Smooth muscle cell (in vitro differentiated cells): Measurements from ENCODE around the gene SNED1. TPM values are rescaled to one million over a fixed set of nuclear protein-coding genes. Genes with fewer than 3 reads are reported as not detected.

ENCODE experiments used
- DNase-seq: peaks from one replicate; lab custom pipeline; 2025; ENCODE audit not compliant: unreplicated experiment; lab: John Stamatoyannopoulos, UW
- H2AFZ ChIP-seq: fragments of 200-600 bp; sonication (generic); 2 replicates; pipeline ENCODE4 v1.6.0; 2016; ENCODE audit warnings: antibody characterized with exemption, low read depth, mild to moderate bottlenecking
- H3F3A ChIP-seq: fragments of 200-600 bp; sonication (generic); 2 replicates; pipeline ENCODE4 v1.6.0; 2017; ENCODE audit warnings: antibody characterized with exemption, low read depth
- H3K27ac ChIP-seq: fragments of 200-600 bp; sonication (generic); 2 replicates; pipeline ENCODE4 v1.5.1; 2016; ENCODE audit warnings: low read depth, mild to moderate bottlenecking
- H3K27me3 ChIP-seq: fragments of 200-600 bp; sonication (generic); 2 replicates; pipeline ENCODE4 v1.6.1; 2016; ENCODE audit warnings: low read depth, mild to moderate bottlenecking
- H3K36me3 ChIP-seq: fragments of 200-600 bp; sonication (generic); 2 replicates; pipeline ENCODE4 v1.5.1; 2016; ENCODE audit warnings: low read depth
- H3K4me1 ChIP-seq: fragments of 200-600 bp; sonication (generic); 2 replicates; pipeline ENCODE4 v1.5.1; 2016; ENCODE audit warnings: low read depth
- H3K4me2 ChIP-seq: fragments of 200-600 bp; sonication (generic); 2 replicates; pipeline ENCODE4 v1.6.0; 2016; ENCODE audit warnings: mild to moderate bottlenecking
- H3K4me3 ChIP-seq: fragments of 200-600 bp; sonication (generic); 2 replicates; pipeline ENCODE4 v1.5.1; 2016; ENCODE audit warnings: mild to moderate bottlenecking
- H3K79me2 ChIP-seq: fragments of 200-600 bp; sonication (generic); 2 replicates; pipeline ENCODE4 v1.6.0; 2016; ENCODE audit warnings: low read depth, mild to moderate bottlenecking
- H3K9ac ChIP-seq: fragments of 200-600 bp; sonication (generic); 2 replicates; pipeline ENCODE4 v1.6.0; 2016; ENCODE audit warnings: low read depth
- H3K9me3 ChIP-seq: fragments of 200-600 bp; sonication (generic); replicated peaks from 2 replicates; pipeline ENCODE4 v1.5.1; 2016; ENCODE audit warnings: low read depth
- H4K20me1 ChIP-seq: fragments of 200-600 bp; sonication (generic); 2 replicates; pipeline ENCODE4 v1.6.0; 2016; ENCODE audit warnings: low read depth
- CTCF ChIP-seq: fragments of 200-600 bp; sonication (generic); IDR thresholded peaks from 2 replicates; pipeline ENCODE4 v1.5.1; 2017; ENCODE audit warnings: borderline replicate concordance, mild to moderate bottlenecking, antibody characterized with exemption; ENCODE audit not compliant: insufficient read depth, poor library complexity, severe bottlenecking
- WGBS: methylation state at CpG from one replicate; pipeline ENCODE4 v1.1.7; 2016; ENCODE audit warnings: low lambda C conversion rate; 5-methylcytosine and 5-hydroxymethylcytosine counted together
- polyA plus RNA-seq: library from polyadenylated mRNA; unstranded; fragments of >200 nt; fragmentation: Nextera tagmentation; extraction: Ambion mirVana; gene quantifications from 2 replicates; pipeline ENCODE4 v1.2.1, GENCODE V29; 2016
- total RNA-seq: library from RNA; depleted of rRNA; stranded (reverse); fragments of >200 nt; gene quantifications from 2 replicates; pipeline ENCODE4 v1.2.3, GENCODE V29; 2014

SNED1 gene
- total and polyA plus RNA-seq, 2 experiments from 2014 or later: 0.36 to 3.0 TPM

- Histone ChIP-seq H3K4me3 (no peak overlapping the region), H3K9me3 (peaks cover 4% of the 10 kb centered on the region), H3K9ac (no peak overlapping the region), H3K27me3 (no peaks in the 10 kb centered on the region), H3F3A (no peaks in the 10 kb centered on the region), H3K4me1 (no peaks in the 10 kb centered on the region), H2AFZ (no peak overlapping the region), H3K4me2 (no peak overlapping the region), H3K27ac (no peak overlapping the region), H3K36me3 (no peaks in the 10 kb centered on the region), H3K79me2 (no peaks in the 10 kb centered on the region), H4K20me1 (no peaks in the 10 kb centered on the region)
- TF ChIP-seq CTCF: no peak
- 97% methylated on average over 10 of the region's 10 CpGs for WGBS
- DNase-seq: no peak
These were observed 21.8 kb downstream of the SNED1 start for GRCh38 chr2:241020201-241020600.

GRCh38 chr2:241020629-241021190 lies 22.3 kb downstream of the SNED1 start:
- no peak for DNase-seq
- TF ChIP-seq CTCF: no peak
- Histone ChIP-seq H3K9me3 (peaks cover 5% of the 10 kb centered on the region), H4K20me1 (no peaks in the 10 kb centered on the region), H3K4me1 (no peaks in the 10 kb centered on the region), H3K79me2 (no peaks in the 10 kb centered on the region), H3K4me2 (no peak overlapping the region), H3F3A (no peaks in the 10 kb centered on the region), H3K4me3 (no peak overlapping the region), H3K36me3 (no peaks in the 10 kb centered on the region), H3K27ac (no peak overlapping the region), H3K27me3 (no peaks in the 10 kb centered on the region), H2AFZ (no peak overlapping the region), H3K9ac (no peak overlapping the region)
- WGBS: 87% methylated on average over 8 of the region's 8 CpGs

DNA sequence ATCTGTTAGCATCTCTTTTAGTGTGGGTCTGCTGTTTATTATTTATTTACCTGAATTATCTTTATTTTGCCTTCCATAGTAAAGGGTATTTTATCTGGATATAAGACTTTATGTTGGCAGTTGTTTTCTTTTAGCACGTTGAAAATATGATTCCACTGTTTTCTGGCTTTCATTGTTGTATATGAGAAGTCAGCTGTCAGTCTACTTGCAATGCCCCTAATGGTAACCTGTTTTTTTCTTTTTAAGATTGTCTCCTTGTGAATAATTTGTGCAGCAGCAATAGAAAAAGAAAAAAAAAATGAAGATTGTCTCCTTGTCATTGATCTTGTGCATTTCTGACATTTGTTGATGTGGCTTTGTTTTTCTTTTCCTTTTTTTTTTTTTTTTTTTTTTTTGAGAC lies 27.2 kb downstream of the SNED1 start:
- Histone ChIP-seq H3K4me2 (no peak overlapping the region), H2AFZ (no peak overlapping the region), H4K20me1 (no peaks in the 10 kb centered on the region), H3K4me3 (no peak overlapping the region), H3K27ac (no peak overlapping the region), H3K9ac (no peak overlapping the region), H3F3A (no peaks in the 10 kb centered on the region), H3K9me3 (peaks cover 10% of the 10 kb centered on the region), H3K79me2 (no peaks in the 10 kb centered on the region), H3K4me1 (no peaks in the 10 kb centered on the region), H3K36me3 (no peaks in the 10 kb centered on the region), H3K27me3 (no peaks in the 10 kb centered on the region)
- 53% methylated on average over 1 of the region's 1 CpG for WGBS
- DNase-seq: no peak
- no peak for TF ChIP-seq CTCF
